Skeletal muscle cell (primary cell): ENCODE data around the gene NCOA3.
A peak's percentile ranks its signal among the peaks of the same experiment; 100 is the strongest.
"Not testable (repeated sequence)": the region's sequence is repeated elsewhere in the genome, so short reads cannot be mapped to it uniquely, and the experiment has no call there.

Experiments
- DNase-seq: peaks from one replicate; pipeline ENCODE4 v3.0.0-alpha.2; 2010; ENCODE audit warnings: low read depth
- H3K4me3 ChIP-seq: 2 replicates; pipeline ENCODE4 v1.5.1; 2011; ENCODE audit warnings: low read depth, mild to moderate bottlenecking, control low read depth, low read length, moderate library complexity

Gene NCOA3

DNA sequence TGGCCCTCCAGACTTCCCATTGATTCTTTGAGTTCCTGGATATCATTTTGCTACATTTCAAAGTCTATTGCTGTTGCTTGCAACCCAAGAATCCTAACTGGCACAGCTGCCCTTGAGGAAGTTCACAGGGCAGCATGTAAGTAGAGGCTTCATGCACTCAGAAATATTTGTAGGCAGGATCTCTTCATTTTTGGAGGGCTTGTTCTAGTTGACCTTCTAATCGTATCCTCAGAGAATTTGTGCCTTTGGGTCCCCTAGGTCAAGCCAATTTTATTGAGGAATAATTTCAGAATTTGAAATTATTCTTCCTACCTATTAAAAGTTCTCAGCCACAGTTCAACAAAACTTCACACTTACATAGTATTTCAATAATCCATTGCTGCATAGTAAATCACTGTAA is 5.6 kb upstream of the NCOA3 start:
- DNase-seq, result no peak
- no peak overlapping the region for H3K4me3 ChIP-seq

DNA sequence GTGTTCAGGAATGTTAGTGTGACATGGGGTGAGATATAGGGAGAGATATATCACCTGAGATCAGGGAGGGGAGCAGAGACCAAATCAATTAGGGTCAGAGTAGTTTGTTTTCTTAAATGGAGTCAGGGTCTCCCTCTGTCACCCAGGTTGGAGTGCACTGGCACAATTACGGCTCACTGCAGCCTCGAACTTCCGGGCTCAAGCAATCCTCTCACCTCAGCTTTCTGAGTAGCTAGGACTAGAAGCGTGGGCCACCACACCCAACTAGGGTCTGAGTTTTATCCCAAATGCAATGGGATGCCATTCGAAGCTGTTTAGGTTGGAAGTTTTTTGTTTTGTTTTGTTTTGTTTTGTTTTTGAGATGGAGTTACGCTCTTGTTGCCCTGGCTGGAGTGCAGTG is 3.1 kb upstream of the NCOA3 start:
- DNase-seq, result no peak
- no peak overlapping the region for H3K4me3 ChIP-seq

DNA sequence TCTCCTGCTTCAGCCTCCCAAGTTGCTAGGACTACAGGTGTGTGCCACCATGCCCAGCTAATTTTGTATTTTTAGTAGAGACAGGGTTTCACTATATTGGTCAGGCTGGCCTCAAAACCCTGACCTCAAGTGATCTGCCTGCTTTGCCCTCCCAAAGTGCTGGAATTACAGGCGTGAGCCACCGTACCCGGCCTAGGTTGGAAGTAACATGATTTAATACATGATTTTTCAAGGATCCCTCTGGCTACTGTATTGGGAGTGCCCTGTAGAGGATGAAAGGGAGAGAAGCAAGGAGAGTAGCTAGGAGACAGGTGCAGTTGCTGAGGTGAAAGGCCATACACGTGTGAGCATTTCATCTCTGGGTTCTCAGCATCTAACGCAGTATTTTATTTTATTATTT is 2.6 kb upstream of the NCOA3 start:
- H3K4me3 ChIP-seq, result no peak overlapping the region
- no peak for DNase-seq

DNA sequence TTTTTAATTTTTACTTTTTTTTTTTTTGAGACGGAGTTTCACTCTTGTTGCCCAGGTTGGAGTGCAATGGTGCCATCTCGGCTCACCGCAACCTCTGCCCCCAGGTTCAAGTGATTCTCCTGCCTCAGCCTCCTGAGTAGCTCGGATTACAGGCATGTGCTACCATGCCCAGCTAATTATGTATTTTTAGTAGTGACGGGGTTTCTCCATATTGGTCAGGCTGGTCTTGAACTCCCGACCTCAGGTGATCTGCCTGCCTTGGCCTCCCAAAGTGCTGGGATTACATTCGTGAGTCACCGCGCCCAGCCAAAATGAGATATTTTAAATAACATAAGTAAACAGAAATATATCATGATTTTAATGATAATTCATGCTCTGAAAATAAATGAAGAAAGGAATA is 1.6 kb upstream of the NCOA3 start:
- DNase-seq, result not testable (repeated sequence)

DNA sequence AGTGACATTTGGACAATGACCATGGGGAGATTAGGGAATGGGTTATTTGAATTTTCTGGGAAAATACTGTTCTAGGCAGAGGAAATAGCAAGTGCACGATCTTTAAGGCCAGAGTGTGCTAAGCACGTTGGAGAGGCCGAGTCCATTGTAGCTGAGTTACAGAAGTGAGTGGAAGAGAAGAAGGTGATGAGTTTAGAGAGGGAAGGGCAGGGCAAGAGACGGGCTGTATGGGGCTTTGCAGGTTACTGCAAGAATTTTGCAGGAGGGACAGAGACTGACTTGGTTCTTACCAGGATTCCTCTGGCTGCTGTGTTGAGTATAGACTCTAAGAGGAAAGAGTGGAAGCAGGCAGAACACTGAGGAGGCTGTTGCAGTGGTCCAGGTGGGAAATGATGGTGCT is 1.1 kb upstream of the NCOA3 start:
- no peak overlapping the region for H3K4me3 ChIP-seq

More for the DNA sequence above, 1.6 kb upstream of the NCOA3 start:
- H3K4me3 ChIP-seq, result not testable (repeated sequence)

DNA sequence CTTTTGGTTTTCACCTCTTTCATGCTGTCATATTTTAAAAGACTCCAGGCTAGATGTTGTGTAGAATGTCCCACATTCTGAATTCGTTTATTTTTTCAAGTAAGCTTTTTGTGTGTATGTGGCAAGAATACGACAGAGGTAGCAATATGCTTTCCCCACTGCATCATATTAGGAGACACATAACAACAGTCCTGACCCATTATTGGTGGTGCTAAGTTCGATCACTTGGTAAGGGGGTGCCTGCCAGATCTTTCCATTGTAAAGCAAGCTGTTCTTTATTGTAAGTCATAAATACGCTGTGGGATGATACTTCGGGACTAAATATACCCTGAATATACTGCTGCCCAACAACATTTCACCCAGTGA is 588 bp upstream of the NCOA3 start:
- H3K4me3 ChIP-seq, result peak overlapping the region; percentile 96

More for the DNA sequence above, 1.1 kb upstream of the NCOA3 start:
- DNase-seq, result no peak

DNA sequence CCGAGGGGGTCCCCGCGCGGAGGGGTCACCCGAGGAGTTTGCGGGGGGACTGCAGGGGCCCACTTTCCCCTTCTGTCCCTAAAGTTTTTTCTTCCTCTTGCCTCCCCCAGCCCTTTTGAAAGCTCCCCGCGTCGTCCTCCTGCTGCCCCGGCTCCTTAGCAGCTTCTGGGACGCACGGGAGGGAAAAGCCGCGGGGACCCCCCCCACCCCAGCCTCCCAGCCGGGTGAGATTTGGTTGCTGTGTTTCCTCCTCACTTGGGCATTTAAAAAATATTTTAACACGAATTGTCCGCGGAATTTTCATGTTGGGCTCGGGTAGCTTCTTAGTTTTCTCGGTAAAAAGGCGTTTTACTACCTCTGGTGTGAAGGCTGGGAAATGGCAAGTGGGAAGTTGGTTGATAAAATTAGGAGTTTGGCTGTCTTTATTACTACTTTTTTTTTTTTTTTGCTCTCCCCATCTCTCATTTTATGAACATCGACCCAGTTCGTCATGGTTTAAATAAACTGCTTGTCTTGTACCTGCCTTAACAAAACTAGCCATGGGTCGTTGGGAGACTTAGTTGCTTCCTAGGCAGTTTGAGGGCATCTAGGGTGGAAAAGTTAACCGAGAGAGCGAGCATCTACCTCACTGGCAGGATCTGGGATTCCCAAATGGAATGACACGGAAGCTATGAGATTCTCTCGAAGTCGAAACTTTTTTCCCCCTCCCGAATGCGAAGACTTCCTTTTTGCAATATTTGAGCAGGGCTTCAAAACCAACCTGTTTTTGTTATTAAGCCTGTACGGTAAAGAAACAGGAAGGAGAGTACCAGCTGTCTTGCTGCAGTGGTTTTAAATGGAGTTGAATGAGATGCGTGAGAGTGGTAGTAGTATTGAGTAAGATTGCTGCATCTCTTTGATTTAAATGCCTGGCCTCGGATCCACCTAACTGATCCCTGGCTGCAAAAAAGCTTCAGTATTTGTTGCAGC is 868 bp downstream of the NCOA3 start:
- H3K4me3 ChIP-seq, result peak overlapping the region; percentile 96

More for the DNA sequence above, 588 bp upstream of the NCOA3 start:
- no peak for DNase-seq

DNA sequence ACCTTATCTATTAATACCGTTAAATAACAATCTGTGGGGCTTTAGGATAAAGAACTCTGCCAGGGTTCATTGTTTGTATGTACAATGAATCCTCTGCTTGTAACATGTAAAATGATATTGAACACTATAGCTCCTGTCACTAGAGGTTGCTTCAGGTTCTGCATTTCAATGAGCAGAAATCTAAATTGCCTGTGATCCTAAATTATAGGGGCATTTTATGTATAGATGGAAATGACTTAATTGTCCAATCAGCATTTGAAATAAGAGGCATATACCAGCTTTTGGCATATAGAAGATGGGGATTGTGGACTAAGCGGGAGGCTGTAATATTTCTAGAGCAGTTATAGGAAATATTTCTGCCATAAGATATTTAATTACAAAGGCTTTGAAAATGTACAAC is 2.0 kb downstream of the NCOA3 start:
- no peak for DNase-seq
- H3K4me3 ChIP-seq, result peak overlapping the region; percentile 96

More for the DNA sequence above, 868 bp downstream of the NCOA3 start:
- DNase-seq, result no peak

DNA sequence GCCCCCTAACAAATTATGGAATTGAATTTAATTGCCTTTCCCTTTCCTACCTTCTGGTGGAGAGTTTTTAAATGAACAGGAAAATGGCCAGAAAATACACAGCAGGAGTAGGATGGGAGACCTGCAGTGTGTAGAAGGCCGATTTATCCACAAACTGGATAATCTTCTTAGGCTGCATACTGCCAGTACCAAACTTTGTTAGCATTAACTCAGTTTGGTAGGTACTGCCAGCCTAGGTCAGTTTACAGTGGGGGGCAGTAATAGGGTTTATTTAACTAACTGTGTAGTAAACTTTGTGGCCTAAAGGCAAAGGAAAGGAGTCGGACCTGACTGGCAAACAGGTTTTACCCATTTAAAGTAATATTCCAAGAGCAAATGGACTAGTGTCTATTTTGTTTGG is 4.6 kb downstream of the NCOA3 start:
- H3K4me3 ChIP-seq, result no peak overlapping the region

DNA sequence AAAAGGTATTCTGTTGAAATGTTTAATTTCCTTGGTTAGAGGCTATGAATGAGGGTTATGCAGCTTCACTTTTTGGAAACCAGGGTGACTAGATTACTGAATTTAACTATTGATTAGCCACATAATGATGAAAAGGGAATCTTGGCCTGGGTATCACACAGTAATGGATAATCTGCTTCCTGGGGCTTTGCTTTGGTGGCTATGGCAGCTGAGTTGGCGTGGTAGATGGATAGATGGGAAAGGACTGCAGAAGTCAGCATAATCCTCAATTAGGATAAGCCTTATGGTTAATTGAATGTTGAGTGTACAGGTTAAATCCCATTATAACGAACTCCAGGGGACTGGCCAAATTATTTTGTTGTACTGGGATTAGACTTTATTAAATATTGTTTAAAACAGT is 5.2 kb downstream of the NCOA3 start:
- no peak for DNase-seq
- no peak overlapping the region for H3K4me3 ChIP-seq

More for the DNA sequence above, 4.6 kb downstream of the NCOA3 start:
- DNase-seq, result no peak

DNA sequence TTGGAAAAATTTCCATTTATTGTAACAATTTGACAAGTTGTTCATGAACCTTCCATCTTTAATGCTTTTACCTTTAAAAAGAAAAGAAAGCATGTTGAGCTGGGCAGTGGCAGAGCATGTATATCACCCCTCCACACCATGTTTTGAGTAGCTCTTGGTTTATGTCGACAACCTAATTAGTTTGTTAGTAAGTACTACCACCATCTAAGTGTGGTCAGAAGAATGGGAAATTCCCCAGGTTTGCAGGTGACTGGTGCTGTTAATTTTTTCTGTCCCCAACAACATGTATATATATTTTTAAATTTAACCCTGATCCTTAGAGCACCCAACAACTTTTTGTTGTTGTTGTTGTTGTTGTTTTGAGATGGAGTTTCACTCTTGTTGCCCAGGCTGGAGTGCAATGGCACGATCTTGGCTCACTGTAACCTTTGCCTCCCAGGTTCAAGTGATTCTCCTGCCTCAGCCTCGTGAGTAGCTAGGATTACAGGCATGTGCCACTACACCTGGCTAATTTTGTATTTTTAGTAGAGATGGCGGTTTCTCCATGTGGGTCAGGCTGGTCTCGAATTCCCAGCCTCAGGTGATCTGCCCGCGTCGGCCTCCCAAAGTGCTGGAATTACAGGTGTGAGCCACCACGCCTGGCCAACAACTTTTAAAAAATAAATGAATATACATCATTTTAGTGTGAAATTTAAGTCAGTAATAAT is 5.7 kb downstream of the NCOA3 start:
- H3K4me3 ChIP-seq, DNase-seq: not testable (repeated sequence)

DNA sequence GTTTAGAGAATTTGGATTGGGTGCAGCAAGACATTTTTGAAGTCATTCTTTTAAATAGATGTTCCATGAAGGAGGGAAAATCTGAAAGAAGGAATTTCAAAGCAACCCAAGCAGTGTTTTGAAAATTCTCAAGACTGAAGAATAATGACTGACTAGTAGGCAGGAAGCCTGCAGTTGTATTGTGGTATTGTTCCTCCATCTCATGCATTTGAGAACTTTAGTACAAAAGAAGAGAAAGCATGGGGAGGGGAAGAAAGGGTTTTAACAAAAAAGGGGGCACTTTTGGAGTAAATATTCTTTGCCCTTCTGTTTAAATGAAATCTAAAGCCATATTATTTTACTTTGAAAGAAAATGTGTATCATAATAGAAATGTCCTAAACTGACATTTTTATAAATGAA is 6.6 kb downstream of the NCOA3 start:
- no peak for DNase-seq
- H3K4me3 ChIP-seq, result no peak overlapping the region

DNA sequence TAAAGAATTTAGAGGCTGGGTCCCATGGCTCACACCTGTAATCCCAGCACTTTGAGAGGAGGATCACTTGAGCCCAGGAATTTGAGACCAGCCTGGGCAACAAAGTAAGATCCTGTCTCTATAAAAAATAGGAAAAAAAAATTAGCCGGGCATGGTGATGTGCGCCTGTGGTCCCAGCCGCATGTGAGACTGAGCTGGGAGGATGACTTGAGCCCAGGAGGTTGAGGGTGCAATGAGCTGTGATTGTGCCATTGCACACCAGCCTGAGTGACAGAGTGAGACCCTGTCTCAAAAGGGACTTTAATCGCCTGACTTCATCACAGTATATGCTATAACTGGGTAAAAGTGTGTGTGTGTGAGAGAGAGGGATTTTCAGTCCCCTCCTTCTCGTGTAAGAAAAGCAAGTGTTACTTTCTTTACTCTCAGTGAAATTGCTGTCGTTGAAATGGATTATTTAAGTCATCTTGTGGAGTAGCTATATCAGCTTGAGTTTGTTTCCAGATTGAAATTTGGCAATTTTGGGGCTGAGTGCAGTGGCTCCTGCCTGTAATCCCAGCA is 7.5 kb downstream of the NCOA3 start:
- H3K4me3 ChIP-seq, result no peak overlapping the region
- DNase-seq, result no peak

DNA sequence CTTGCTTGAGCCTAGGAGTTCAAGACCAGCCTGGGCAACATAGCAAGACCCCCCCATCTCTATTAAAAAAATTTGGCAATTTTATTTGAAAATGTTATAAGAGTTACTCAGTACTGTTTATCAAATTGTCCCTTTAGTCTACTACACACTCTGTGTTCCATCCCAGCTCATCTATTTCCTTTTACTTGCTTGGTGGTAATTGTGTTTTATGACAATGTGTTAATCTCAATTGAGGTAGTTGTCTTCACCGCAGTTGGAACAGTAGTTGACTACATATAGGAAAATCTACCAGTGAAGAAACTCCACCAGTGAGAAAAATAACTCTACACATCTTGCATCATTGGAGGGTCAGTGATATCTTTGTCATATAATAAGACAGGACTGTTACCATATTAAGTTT is 8.0 kb downstream of the NCOA3 start:
- DNase-seq, result no peak
- no peak overlapping the region for H3K4me3 ChIP-seq

DNA sequence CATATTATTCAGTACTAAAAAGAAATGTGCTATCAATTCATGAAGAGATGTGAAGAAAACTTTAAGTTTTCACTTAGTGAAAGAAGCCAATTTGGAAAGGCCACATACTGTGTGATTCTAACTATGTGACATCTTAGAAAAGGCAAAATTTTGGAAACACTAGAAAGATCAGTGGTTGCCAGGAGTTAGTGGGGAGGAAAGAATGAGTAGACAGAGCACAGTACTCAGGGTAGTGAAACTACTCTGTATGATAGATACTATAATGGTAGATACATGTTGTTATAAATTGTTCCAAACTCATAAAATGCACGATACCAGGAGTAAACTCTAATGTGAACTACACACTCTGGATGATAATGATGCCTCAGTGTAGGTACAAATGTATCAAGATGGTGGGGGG is 14.2 kb downstream of the NCOA3 start:
- DNase-seq, result no peak
- H3K4me3 ChIP-seq, result no peak overlapping the region

DNA sequence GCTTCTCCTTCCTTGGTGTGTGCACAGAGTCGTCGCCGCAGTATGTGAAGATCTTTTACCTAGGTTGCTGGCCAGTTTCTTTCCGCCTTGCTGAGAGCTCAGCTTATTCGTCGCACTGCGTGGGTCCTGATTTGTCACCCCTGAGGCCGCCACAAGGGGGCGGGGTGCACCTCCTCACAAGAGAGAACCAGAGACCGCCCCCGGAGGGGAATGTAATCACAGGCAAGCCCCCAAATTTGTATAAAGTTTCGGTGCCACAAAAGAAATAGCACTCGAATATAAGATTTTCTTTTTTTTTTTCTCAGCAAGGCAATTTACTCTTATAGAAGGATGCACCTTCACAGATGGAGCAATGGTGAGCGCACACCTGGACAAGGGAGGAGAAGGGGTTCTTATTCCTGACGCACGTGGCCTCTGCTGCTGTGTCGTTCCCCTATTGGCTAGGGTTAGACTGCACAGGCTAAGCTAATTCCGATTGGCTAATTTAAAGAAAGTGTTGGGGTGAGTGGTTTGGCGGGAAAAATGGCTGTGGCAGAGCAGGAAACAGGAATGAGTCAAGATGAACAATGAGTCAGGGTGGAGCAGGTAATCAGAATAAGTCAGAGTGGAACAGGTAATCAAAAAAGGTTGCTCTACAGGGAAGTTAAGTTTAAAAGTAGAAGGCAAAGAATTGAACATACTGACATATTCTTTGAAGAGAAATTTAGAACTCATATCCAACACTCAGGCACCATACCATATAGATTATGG is 19.5 kb downstream of the NCOA3 start:
- no peak overlapping the region for H3K4me3 ChIP-seq
- no peak for DNase-seq

DNA sequence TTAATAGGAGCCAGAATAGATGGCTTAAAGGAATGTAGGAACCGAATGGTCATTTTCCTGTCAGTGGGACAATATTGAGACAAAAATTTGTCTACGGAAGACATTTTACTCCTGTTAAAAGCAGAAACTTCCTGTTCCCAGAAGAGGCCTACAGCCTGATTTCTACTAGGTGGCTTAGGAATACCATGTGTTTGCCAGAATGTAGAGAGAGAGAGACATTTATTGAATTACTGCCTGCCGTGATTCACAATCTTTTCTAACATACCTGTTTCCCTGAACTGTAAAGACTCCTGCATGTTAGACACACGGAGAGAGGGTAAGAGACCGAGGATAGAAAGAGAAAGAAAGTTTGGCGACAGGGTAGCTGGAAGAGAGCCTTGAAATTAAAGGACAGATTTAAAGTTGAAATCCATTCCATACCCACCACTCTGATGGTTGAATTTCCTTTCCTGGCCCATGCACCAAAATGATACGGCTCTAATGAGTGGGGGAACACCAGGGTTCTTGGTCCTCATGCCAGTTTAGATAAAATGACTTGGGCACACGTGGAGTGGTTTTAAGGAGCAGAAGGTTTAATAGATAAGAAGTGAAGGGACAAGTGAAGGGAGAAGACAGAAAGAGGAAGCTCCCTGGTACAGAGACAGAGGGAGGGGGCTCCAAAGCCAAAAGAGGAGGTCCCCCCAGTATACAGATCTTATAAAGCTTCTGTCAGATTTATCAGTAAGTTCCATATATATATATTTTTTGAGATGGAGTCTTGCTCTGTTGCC is 22.5 kb downstream of the NCOA3 start:
- no peak overlapping the region for H3K4me3 ChIP-seq
- DNase-seq, result no peak

DNA sequence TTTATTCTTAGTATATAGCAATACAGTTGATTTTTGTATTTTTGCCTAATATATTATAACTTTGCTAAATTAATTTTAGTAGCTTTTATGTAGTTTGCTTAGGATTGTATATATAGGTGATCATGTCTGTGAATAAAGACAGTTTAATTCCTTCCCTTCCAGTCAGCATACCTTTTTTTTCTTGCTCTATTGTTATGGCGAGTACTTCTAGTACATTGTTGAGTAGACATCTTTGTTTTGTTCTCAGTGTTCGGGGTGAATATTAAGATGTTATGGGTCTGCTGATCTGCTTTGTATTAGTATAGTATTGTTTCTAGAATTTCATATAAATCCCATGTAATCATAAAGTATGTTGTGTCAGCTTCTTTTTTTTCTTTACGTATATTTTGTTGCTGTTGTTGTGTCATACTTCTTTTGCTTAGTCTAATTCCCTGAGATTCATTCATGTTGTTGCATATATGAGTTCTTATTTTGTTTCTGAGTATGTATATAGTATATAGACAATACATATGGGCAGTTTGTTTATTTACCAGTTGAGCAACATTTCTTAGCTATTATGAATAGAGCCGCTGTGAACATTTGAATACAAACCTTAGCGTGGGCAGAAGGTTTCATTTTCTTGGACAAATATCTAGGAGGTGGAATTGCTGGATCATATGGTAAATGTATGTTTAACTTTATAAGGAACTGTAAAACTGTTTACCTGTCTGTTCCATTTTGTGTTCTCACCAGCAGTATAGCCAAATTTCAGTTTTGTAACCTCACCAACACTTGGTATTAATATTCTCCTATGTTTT is 25.5 kb downstream of the NCOA3 start:
- DNase-seq, result no peak
- H3K4me3 ChIP-seq, result no peak overlapping the region
